Cardiac fibroblast (primary cell): ENCODE results near the gene OR2C3.
A peak's percentile ranks its signal among the peaks of the same experiment; 100 is the strongest.

Experiments
- DNase-seq, 2 donors: peaks; one replicate each; pipeline versions ENCODE4 v3.0.0 to v3.0.0-alpha.2; 2010; ENCODE audit warnings: low read depth in 2 of 2
- H3K4me3 ChIP-seq, 2 donors: replicated peaks in 1 of 2; 1 replicate in 1 of 2; 2 replicates in 1 of 2; pipeline ENCODE4 v1.5.1; 2011; ENCODE audit warnings: low read depth in 2 of 2, low read length in 2 of 2, mild to moderate bottlenecking in 2 of 2, moderate library complexity in 1 of 2
- TF ChIP-seq, protein P1 (sequence below): IDR thresholded peaks from one replicate; pipeline ENCODE4 v1.5.1; 2011; ENCODE audit warnings: low read depth, mild to moderate bottlenecking, low read length, inconsistent platforms

Gene OR2C3

DNA sequence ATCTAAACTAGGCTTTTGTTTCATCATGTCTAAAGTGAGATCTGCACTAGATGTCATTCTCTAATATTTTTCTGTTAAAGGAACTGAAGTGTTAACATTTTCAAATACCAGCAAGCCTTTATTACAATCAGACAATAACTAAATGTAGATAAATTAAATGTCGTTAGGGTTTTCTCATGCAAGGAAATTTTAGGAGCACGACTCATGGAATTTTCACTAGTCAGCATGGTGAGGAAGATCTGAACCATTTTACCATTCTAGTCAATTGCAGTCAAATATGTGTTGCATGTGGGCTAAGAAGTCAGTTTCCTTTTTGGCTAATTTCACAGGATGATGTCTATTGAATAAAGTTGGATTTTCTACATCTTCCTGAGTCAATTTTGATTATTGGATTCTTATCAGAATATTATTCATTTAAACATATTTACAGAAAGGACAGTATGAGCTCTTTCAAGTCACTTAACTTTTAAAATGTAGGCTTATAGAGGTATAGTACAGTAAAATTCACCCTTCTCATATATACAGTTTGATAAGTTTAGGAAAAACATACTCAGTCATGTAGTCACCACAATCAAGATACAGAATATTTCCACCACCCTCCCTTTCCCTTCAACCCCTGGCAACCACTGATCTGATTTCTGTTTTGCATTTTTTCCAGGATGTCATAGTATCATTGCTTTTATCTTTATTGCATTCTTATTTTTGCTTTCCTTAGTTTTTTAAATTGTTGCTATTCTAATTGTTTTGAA, 21.9 kb upstream of the OR2C3 start:
- DNase-seq: peak in 1 of 2 donors; percentile 7

DNA sequence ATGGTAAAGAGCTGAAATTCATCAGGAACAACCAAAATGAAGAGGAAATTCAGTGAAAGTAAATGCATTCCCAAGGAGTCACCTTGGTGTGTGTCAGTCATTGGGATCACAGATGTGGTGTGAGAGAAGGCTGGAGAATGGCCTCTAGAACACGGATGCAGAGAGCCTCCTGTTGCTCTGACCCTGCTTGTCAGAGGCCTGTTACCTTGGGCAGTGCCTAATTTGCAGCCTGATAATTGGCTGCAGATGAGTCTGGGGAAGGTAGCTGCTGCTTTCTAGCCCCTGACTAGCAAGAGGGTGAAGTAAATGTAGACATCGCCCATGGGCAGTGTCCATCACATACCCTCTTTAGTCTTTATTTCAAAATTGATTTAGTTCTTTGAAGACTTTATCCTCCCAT, 16.0 kb upstream of the OR2C3 start:
- no peak for DNase-seq
- TF ChIP-seq, protein P1, sequence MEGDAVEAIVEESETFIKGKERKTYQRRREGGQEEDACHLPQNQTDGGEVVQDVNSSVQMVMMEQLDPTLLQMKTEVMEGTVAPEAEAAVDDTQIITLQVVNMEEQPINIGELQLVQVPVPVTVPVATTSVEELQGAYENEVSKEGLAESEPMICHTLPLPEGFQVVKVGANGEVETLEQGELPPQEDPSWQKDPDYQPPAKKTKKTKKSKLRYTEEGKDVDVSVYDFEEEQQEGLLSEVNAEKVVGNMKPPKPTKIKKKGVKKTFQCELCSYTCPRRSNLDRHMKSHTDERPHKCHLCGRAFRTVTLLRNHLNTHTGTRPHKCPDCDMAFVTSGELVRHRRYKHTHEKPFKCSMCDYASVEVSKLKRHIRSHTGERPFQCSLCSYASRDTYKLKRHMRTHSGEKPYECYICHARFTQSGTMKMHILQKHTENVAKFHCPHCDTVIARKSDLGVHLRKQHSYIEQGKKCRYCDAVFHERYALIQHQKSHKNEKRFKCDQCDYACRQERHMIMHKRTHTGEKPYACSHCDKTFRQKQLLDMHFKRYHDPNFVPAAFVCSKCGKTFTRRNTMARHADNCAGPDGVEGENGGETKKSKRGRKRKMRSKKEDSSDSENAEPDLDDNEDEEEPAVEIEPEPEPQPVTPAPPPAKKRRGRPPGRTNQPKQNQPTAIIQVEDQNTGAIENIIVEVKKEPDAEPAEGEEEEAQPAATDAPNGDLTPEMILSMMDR: no peak

More for the DNA sequence above, 21.9 kb upstream of the OR2C3 start:
- no peak overlapping the region for H3K4me3 ChIP-seq
- TF ChIP-seq, protein P1: no peak

DNA sequence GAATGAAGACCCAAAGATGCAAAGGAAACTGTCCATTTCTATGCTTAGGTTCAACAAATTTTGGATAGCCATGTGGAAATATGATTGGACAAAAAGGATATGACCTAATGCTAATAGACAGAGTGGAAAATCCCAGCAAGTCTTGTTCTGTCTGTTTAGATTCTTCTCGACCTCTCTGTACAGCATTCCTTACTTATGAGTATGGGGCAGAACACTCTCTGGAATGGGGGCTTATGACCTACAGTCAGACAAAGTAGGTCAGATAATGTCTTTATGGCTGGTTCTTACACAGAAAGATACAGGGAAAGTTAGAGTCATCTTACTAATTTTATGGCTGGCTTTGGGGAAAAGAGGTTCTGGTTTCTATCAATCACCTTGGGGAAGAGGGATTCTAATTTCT, 15.5 kb upstream of the OR2C3 start:
- no peak overlapping the region for H3K4me3 ChIP-seq
- TF ChIP-seq, protein P1: no peak
- DNase-seq: peak; percentile 1 to 48

More for the DNA sequence above, 16.0 kb upstream of the OR2C3 start:
- H3K4me3 ChIP-seq: no peak overlapping the region

DNA sequence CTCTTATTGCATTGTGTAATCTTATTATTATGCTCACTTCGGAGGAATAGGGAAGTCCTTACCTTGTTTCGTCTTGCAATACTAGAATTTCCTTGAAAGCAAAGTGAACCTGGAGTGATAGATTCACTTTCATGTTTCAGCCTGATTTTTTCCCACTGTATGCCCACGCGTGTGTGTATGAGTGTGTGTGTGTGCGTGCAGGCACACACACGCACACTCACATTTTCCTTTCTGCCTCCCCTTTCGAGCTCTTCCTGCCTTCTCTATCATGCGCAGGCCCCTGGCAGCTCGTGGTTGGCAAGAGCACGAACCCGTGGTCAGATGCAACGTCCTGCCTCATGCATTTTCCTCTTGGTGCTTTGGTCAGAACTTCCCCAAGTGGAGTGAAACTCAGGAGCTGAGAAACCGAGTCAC, 12.5 kb upstream of the OR2C3 start, which contains the start of gene GCSAML:
Gene GCSAML (plus strand): TSS at position 366 of the 414 bp plus-strand sequence. CDS start 58 bp downstream, outside the sequence.
- H3K4me3 ChIP-seq: no peak within 1 kb of the TSS
- TF ChIP-seq, protein P1: no peak
- DNase-seq: no peak

DNA sequence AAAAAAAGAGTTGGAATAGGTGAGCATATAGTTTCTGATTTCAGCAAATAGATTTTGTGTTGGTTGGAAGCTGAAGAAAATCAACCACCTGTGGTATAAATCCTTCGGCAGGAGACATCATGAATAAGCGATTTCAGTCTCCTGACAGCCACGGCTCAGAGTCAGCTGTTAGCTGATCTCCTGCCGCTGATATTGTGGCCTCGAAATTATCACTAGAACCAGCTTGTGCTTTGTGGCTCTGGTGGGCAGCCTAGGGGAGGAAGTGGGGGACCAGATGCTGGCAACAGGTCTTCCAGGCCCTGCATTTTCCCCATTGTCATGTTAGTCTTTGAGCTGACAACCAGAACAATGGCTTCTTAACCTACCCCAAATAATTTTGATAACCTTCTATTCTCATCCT, 11.9 kb upstream of the OR2C3 start:
- H3K4me3 ChIP-seq: no peak overlapping the region
- DNase-seq: no peak
- TF ChIP-seq, protein P1: no peak

DNA sequence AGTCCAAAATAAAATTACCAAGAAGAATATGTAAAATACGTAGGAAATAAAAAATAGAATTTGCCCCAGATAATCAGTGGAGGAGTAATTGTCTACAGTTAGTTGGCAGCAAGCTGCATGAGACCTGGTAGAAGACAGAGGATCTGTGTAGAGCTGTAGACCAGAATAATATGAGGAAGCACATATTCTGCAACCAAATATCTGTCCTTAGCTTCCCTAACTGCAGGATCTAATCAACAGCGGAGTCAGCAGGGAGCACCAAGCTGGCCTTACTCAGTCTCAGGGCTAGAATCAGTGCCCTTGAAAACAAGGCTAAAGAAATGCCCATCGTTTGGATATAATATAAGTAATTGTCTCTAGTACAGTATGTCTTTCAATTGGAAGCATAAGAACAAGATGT, 6.6 kb upstream of the OR2C3 start:
- no peak for DNase-seq
- no peak overlapping the region for H3K4me3 ChIP-seq
- TF ChIP-seq, protein P1: no peak

DNA sequence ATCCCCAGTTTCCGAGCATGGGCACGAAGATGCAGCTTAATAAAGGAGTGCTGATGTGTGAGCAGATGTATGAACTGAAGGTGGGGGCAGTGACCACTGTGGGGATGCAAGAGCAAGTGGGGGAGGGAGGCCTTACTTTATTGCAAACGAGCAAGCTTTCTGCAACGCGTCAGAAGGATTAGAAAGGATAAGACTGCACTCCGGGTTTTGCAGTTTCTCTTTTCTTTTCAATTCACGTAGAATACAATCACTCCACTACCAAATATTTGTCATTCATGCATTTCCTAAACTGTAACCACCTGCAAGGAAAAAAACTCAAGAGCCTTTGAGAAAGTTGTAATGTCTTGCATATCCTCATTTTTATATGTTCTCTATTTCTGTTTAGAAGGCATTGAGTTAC, 4.3 kb upstream of the OR2C3 start:
- DNase-seq: no peak
- no peak overlapping the region for H3K4me3 ChIP-seq
- TF ChIP-seq, protein P1: no peak
